ENCODE measurements around the gene ADGRV1.
"Not testable (repeated sequence)": the region's sequence is repeated elsewhere in the genome, so short reads cannot be mapped to it uniquely, and the experiment has no call there.

DNA sequence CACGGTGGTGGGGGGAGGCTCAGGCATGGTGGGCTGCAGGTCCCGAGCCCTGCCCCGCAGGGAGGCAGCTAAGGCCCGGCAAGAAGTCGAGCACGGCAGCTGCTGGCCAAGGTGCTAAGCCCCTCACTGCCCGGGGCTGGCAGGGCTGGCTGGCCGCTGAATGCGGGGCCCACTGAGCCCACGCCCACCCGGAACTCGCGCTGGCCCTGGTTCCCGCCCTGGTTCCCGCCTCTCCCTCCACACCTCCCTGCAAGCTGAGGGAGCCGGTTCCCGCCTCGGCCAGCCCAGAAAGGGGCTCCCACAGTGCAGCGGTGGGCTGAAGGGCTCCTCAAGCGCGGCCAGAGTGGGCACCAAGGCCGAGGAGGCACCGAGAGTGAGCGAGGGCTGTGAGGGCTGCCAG is 289.0 kb downstream of the ADGRV1 start:
- TF ChIP-seq, protein P1, sequence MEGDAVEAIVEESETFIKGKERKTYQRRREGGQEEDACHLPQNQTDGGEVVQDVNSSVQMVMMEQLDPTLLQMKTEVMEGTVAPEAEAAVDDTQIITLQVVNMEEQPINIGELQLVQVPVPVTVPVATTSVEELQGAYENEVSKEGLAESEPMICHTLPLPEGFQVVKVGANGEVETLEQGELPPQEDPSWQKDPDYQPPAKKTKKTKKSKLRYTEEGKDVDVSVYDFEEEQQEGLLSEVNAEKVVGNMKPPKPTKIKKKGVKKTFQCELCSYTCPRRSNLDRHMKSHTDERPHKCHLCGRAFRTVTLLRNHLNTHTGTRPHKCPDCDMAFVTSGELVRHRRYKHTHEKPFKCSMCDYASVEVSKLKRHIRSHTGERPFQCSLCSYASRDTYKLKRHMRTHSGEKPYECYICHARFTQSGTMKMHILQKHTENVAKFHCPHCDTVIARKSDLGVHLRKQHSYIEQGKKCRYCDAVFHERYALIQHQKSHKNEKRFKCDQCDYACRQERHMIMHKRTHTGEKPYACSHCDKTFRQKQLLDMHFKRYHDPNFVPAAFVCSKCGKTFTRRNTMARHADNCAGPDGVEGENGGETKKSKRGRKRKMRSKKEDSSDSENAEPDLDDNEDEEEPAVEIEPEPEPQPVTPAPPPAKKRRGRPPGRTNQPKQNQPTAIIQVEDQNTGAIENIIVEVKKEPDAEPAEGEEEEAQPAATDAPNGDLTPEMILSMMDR (IDR thresholded peaks at IDR 0.05; ENCODE audit: insufficient read depth, low read length) = not testable (repeated sequence)
- TF ChIP-seq SPI1 (IDR thresholded peaks at IDR 0.05; ENCODE audit: borderline replicate concordance, low read depth); GABPA (IDR thresholded peaks at IDR 0.05; ENCODE audit: low read depth): not testable (repeated sequence)

All from HL-60 (cell line).